Measurements from ENCODE around the gene RFFL.

- TF ChIP-seq, protein P1, sequence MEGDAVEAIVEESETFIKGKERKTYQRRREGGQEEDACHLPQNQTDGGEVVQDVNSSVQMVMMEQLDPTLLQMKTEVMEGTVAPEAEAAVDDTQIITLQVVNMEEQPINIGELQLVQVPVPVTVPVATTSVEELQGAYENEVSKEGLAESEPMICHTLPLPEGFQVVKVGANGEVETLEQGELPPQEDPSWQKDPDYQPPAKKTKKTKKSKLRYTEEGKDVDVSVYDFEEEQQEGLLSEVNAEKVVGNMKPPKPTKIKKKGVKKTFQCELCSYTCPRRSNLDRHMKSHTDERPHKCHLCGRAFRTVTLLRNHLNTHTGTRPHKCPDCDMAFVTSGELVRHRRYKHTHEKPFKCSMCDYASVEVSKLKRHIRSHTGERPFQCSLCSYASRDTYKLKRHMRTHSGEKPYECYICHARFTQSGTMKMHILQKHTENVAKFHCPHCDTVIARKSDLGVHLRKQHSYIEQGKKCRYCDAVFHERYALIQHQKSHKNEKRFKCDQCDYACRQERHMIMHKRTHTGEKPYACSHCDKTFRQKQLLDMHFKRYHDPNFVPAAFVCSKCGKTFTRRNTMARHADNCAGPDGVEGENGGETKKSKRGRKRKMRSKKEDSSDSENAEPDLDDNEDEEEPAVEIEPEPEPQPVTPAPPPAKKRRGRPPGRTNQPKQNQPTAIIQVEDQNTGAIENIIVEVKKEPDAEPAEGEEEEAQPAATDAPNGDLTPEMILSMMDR (IDR thresholded peaks at IDR 0.05), result no peak
- no peak for TF ChIP-seq POLR2A (IDR thresholded peaks at IDR 0.05)
These were observed 38.2 kb upstream of the RFFL start for GRCh38 chr17:35101725-35102124.
